Activated CD4-positive, alpha-beta T cell treated with anti-CD3 and anti-CD28 coated beads, Interleukin-2, amount 50 U/mL, for 24 hours (primary cell): ENCODE measurements around the gene DCBLD2.

Source experiments
- DNase-seq, 2 donors: peaks; one replicate each; pipeline ENCODE4 v3.0.0-alpha.2; 2020; ENCODE audit warnings: low read depth in 1 of 2, low spot score in 1 of 2

The DCBLD2 gene

GRCh38 chr3:98770261-98771039, 131.0 kb downstream of the DCBLD2 start:
- DNase-seq, result no peak

GRCh38 chr3:98769448-98769847, 132.0 kb downstream of the DCBLD2 start:
- DNase-seq, result no peak

- DNase-seq, result no peak
These were observed 132.5 kb downstream of the DCBLD2 start for GRCh38 chr3:98768961-98769360.

GRCh38 chr3:98766924-98767323, 134.6 kb downstream of the DCBLD2 start:
- no peak for DNase-seq

GRCh38 chr3:98765721-98766120, 135.8 kb downstream of the DCBLD2 start:
- DNase-seq, result no peak

GRCh38 chr3:98764472-98764884, 137.0 kb downstream of the DCBLD2 start:
- DNase-seq, result no peak

- no peak for DNase-seq
These were observed 137.6 kb downstream of the DCBLD2 start for GRCh38 chr3:98763819-98764418.

- no peak for DNase-seq
These were observed 138.4 kb downstream of the DCBLD2 start, which contains the start of gene ST3GAL6 for GRCh38 chr3:98763076-98763475. Gene ST3GAL6 (plus strand): TSS chr3:98763340. CDS start chr3:98768441, 5,101 bp downstream.

GRCh38 chr3:98761643-98762229, 139.8 kb downstream of the DCBLD2 start:
- no peak for DNase-seq

- no peak for DNase-seq
These were observed 141.9 kb downstream of the DCBLD2 start for GRCh38 chr3:98759629-98760028.

- no peak for DNase-seq
These were observed 145.9 kb downstream of the DCBLD2 start for GRCh38 chr3:98755601-98756000.

- DNase-seq, result no peak
These were observed 147.0 kb downstream of the DCBLD2 start for GRCh38 chr3:98754483-98754882.

- DNase-seq, result no peak
These were observed 151.1 kb downstream of the DCBLD2 start for GRCh38 chr3:98750276-98750919.

GRCh38 chr3:98746882-98747281, 154.6 kb downstream of the DCBLD2 start:
- no peak for DNase-seq

GRCh38 chr3:98746122-98746521, 155.4 kb downstream of the DCBLD2 start:
- DNase-seq, result no peak
